Right renal cortex interstitium (tissue), 3 donors: ENCODE measurements around the gene PTTG1IP. TPM values are rescaled to one million over a fixed set of nuclear protein-coding genes. Genes with fewer than 3 reads are reported as not detected.

Experiments used
- DNase-seq, 3 donors: peaks; one replicate each; pipeline ENCODE4 v3.0.0-alpha.2; 2013; ENCODE audit warnings: low read depth in 3 of 3, low spot score in 2 of 3
- polyA plus RNA-seq, 3 donors: library from polyadenylated mRNA; unstranded; fragments of 120-200 nt; gene quantifications; one replicate each; pipeline ENCODE4 v1.2.1, GENCODE V29; 2013; ENCODE audit not compliant: insufficient read length in 3 of 3

PTTG1IP gene
- polyA plus RNA-seq, 3 donors, result 262 to 281 (median 279) TPM

DNA sequence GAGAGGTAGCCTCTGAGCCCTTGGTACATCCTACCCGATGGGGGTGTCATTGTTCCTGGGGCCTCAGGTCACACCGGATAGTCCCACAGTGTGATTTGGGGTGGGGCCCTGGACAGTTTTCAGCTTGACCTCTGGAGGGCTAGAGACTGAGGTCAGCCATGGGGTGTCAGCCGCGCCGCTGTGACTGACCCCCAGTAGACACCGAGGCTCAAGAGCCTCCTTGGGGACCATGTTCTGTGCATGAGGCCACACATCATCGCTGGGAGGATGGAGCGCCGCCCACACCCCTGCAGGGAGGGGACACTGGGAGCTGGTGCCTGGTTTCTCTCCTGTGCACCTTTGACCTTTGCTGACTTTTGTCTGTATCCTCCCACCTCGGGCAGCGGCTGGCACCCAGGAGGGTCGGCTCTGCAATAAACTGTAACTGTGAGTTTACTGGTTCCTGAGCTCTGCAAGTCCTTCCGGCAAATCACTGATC is 24.6 kb upstream of the PTTG1IP start:
- DNase-seq, result no peak

GRCh38 chr21:44897326-44898010 is 24.0 kb upstream of the PTTG1IP start:
- DNase-seq, result no peak

GRCh38 chr21:44896561-44897286 is 23.2 kb upstream of the PTTG1IP start:
- DNase-seq, result no peak

DNA sequence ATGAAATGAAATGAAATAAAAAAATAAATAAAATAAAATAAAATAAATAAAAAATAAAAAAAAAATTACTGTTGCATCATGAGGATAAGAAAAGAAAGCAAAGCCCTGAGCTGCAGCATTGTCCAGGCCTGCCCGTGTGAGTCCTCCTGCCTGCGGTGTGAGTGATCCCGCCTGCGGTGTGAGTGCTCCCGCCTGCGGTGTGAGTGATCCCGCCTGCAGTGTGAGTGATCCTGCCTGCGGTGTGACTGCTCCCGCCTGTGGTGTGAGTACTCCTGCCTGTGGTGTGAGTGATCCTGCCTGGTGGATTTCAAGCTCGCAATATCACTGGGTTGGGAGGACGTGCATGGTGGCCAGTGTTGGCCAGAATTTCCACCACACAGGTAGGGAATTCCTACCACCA is 22.4 kb upstream of the PTTG1IP start:
- DNase-seq, result no peak

DNA sequence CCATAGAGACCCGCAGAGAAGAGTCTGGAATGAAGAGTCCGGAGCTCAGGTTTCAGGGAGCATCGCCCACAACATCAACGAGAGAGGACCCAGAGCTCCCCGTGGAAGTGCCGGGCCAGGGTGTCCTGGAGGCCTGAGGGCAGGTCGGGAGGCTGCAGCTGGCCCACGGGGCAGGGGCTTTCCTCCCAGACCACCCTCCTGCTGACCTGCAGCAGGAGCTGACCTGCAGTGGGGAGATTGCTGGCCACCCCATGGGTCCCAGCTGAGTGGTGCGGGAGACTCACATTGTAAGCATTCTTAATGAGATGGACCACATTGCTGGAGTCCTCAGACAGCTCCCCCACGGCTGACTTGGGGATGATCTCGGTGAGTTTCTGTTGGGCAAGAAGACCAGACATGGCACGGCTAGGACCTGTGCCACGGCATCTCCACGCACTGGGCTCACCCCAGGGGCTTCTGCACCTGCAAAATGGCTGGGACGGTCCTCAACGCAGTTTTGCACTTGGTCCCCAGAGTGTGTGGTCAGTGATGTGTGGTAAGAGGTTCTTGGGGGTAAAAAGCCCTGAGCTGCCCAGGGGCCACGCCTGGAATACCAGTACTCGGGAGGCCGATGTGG is 21.3 kb upstream of the PTTG1IP start:
- no peak for DNase-seq

GRCh38 chr21:44893948-44894656 is 20.6 kb upstream of the PTTG1IP start:
- DNase-seq, result no peak

- no peak for DNase-seq
Observed at GRCh38 chr21:44893278-44893556, 19.7 kb upstream of the PTTG1IP start.

DNA sequence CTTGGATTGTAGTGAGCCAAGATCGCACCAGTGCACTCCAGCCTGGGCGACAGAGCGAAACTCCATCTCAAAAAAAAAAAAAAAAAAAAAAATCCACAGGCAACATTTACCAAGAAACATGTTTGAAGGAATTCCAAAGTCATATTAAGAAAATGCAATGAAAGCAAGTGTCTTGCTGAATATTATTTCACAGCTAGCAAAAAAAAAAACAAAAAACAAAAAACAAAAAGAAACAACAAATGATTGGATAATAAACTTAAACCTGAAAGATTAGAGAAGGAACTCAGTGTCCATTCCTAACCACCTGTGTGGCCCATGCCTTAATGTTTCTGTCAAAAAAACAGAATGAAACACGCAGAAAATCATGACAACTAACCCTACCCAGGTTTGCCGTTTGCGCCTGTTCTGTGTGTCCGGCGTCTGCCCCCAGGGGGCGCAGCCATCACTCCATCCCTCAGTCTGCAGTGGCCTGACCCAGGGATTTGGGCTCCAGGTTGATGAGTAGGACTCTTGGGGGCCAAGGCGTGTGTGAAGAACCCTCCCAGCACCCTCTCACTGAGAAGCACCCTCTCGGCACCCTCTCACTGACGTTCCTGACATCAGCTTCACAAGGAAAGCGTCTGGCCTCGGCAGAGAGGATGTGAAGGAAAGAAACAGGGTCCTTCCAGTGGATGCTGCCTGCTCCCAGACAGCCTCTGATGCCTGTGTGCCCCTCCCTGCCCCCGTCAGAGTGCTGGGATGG is 19.2 kb upstream of the PTTG1IP start:
- DNase-seq, result no peak

- DNase-seq, result no peak
Observed at GRCh38 chr21:44892095-44892494, 18.6 kb upstream of the PTTG1IP start.

DNA sequence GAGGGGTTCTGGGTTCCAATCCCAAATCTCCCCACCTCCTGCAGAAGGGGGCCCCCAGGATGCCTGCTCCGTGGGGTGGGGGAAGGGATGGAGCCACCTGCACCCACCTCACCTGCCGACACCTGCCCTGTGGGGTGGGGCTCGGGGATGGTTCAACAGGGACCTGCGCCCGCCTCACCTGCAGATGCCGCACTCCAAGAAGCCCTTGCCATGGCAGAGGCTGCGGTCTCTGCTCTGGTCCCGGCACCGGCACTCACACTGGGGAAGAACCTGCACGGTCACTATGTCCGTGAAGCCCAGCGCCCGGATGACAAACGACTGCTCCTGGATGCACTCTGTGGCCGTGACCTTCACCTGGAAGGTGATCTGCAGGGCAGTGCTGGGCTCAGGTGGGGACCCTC is 18.1 kb upstream of the PTTG1IP start:
- no peak for DNase-seq

- DNase-seq, result no peak
Observed at GRCh38 chr21:44890961-44891541, 17.6 kb upstream of the PTTG1IP start.

DNA sequence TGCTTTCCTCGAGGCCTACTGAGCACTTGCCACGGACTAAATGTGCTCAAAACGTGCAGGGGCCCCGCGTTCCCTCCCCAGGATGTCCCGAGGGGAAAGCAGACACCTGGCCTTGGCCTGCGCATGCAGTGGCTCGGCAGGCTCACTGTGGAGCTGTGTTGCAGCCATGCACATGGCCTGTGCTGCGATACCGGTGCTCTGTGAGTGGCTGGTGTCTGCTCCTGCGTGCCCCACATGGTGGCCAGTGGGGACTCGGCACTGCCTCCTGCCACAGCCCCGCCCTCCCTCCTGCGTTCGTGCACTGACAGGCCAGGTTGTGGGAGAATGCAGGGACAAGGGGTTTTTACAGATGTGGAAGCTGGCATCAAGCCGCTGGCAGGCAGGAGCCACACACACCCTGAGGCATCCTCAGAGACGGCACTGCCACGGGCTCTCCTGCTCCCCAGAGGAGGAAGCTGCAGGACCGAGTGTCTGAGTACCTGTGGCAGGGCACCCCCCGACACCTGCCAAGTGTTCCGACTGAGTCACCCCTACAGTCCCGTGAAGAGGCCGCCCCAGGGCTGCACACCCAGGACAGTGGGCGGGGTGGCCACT is 16.9 kb upstream of the PTTG1IP start:
- DNase-seq, result no peak

- no peak for DNase-seq
Observed at GRCh38 chr21:44889625-44890337, 16.3 kb upstream of the PTTG1IP start.

GRCh38 chr21:44888581-44889550 is 15.4 kb upstream of the PTTG1IP start:
- DNase-seq, result no peak

DNA sequence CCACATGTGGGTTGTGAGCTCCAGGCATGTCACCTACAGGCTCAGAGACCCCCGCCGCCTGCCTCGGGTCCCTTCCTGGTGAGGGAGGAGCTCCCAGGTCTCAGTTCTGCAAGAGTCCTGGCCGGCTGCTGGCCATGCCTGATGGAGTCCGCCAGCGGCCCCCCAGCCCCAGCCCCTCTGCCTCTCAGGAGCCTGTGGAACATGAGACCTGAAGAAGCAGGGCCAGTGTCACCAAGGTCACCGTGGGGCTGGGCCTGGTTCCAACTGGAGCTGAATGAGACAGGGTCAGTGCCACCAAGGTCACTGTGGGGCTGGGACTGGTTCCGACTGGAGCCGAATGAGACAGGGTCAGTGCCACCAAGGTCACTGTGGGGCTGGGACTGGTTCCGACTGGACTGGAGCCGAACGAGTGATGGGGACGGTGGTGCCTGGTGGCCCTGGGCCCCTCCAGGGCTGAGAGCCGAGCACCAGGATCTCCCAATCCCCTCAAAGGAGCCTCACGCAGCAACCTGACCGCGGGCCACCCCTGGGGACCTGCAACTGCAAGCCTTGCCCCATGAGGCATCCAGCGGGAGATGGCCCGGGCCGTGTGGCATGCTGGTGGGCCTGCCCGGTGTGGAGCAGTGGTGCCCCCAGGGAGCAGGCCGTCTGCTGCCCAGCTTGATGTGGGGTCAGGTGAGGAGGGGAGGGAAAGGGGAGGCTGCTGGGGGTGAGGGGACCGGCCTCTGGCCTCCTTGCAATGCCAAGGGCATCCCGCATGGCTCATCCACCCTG is 14.5 kb upstream of the PTTG1IP start:
- no peak for DNase-seq

- DNase-seq, result no peak
Observed at GRCh38 chr21:44887126-44887806, 13.8 kb upstream of the PTTG1IP start.
